GM23338 (cell line): Measurements from ENCODE around the gene ZSCAN5C.

ENCODE experiments used
- CREB1 ChIP-seq: fragments of 250-450 bp; sonication (Bioruptor Pico); IDR thresholded peaks from 2 replicates; pipeline ENCODE4 v1.5.0; 2020; ENCODE audit warnings: low read depth, mild to moderate bottlenecking, moderate library complexity
- CTCF ChIP-seq, 2 experiments: fragments of 200-600 bp in 1 of 2; sonication (generic) in 1 of 2; conservative IDR thresholded peaks; 2 replicates each; pipeline versions ENCODE4 v1.5.1 to v1.6.1; 2016 to 2017; ENCODE audit warnings: antibody characterized with exemption in 2 of 2, low read depth in 2 of 2, mild to moderate bottlenecking in 2 of 2, moderate library complexity in 1 of 2
- ETS1 ChIP-seq: IDR thresholded peaks from 2 replicates; pipeline ENCODE4 v1.6.1; 2016; ENCODE audit warnings: antibody characterized with exemption
- EZH2 ChIP-seq: fragments of 200-600 bp; sonication (generic); IDR thresholded peaks from one replicate; pipeline ENCODE4 v1.8.0; 2017; ENCODE audit warnings: antibody characterized with exemption, mild to moderate bottlenecking, low read depth; ENCODE audit not compliant: unreplicated experiment
- EZH2phosphoT487 ChIP-seq: fragments of 200-600 bp; sonication (generic); IDR thresholded peaks from one replicate; pipeline ENCODE4 v1.8.1; 2018; ENCODE audit warnings: antibody characterized with exemption; ENCODE audit not compliant: unreplicated experiment
- JUNB ChIP-seq: IDR thresholded peaks from one replicate; pipeline ENCODE4 v1.6.1; 2016; ENCODE audit warnings: antibody characterized with exemption; ENCODE audit not compliant: unreplicated experiment
- NANOG ChIP-seq: IDR thresholded peaks from 2 replicates; pipeline ENCODE4 v1.6.1; 2016; ENCODE audit warnings: antibody characterized with exemption, borderline replicate concordance
- POLR2AphosphoS5 ChIP-seq: IDR thresholded peaks from 2 replicates; pipeline ENCODE4 v1.6.1; 2016; ENCODE audit warnings: antibody characterized with exemption, low read depth
- STAT1 ChIP-seq: IDR thresholded peaks from one replicate; pipeline ENCODE4 v1.6.1; 2016; ENCODE audit warnings: antibody characterized with exemption; ENCODE audit not compliant: unreplicated experiment
- ZNF114 ChIP-seq: fragments of 250-450 bp; sonication (Bioruptor Pico); IDR thresholded peaks from 2 replicates; pipeline ENCODE4 v1.5.0; 2020; ENCODE audit warnings: mild to moderate bottlenecking, moderate library complexity
- ZNF331 ChIP-seq: fragments of 250-450 bp; sonication (Bioruptor Pico); IDR thresholded peaks from 2 replicates; pipeline ENCODE4 v1.5.0; 2020; ENCODE audit warnings: low read depth, mild to moderate bottlenecking, moderate library complexity
- TF ChIP-seq, protein P1 (sequence below): IDR thresholded peaks from one replicate; pipeline ENCODE4 v1.6.1; 2018; ENCODE audit warnings: antibody characterized with exemption; ENCODE audit not compliant: unreplicated experiment
- TF ChIP-seq, protein P2 (sequence below): fragments of 250-450 bp; sonication (Bioruptor Pico); IDR thresholded peaks from 2 replicates; pipeline ENCODE4 v1.5.0; 2020; ENCODE audit warnings: mild to moderate bottlenecking, moderate library complexity

- TF ChIP-seq CREB1 (no peak), EZH2phosphoT487 (no peak), POLR2AphosphoS5 (no peak), CTCF (conservative IDR thresholded peaks at IDR 0.05; ENCODE audit: low read depth in 2 of 2) (no peak), JUNB (no peak), EZH2 (no peak), ETS1 (no peak), NANOG (no peak), ZNF331 (CRISPR knock-in tag) (no peak), ZNF114 (CRISPR knock-in tag) (no peak), STAT1 (no peak)
- TF ChIP-seq, protein P1, sequence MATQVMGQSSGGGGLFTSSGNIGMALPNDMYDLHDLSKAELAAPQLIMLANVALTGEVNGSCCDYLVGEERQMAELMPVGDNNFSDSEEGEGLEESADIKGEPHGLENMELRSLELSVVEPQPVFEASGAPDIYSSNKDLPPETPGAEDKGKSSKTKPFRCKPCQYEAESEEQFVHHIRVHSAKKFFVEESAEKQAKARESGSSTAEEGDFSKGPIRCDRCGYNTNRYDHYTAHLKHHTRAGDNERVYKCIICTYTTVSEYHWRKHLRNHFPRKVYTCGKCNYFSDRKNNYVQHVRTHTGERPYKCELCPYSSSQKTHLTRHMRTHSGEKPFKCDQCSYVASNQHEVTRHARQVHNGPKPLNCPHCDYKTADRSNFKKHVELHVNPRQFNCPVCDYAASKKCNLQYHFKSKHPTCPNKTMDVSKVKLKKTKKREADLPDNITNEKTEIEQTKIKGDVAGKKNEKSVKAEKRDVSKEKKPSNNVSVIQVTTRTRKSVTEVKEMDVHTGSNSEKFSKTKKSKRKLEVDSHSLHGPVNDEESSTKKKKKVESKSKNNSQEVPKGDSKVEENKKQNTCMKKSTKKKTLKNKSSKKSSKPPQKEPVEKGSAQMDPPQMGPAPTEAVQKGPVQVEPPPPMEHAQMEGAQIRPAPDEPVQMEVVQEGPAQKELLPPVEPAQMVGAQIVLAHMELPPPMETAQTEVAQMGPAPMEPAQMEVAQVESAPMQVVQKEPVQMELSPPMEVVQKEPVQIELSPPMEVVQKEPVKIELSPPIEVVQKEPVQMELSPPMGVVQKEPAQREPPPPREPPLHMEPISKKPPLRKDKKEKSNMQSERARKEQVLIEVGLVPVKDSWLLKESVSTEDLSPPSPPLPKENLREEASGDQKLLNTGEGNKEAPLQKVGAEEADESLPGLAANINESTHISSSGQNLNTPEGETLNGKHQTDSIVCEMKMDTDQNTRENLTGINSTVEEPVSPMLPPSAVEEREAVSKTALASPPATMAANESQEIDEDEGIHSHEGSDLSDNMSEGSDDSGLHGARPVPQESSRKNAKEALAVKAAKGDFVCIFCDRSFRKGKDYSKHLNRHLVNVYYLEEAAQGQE, result no peak
- TF ChIP-seq, protein P2, sequence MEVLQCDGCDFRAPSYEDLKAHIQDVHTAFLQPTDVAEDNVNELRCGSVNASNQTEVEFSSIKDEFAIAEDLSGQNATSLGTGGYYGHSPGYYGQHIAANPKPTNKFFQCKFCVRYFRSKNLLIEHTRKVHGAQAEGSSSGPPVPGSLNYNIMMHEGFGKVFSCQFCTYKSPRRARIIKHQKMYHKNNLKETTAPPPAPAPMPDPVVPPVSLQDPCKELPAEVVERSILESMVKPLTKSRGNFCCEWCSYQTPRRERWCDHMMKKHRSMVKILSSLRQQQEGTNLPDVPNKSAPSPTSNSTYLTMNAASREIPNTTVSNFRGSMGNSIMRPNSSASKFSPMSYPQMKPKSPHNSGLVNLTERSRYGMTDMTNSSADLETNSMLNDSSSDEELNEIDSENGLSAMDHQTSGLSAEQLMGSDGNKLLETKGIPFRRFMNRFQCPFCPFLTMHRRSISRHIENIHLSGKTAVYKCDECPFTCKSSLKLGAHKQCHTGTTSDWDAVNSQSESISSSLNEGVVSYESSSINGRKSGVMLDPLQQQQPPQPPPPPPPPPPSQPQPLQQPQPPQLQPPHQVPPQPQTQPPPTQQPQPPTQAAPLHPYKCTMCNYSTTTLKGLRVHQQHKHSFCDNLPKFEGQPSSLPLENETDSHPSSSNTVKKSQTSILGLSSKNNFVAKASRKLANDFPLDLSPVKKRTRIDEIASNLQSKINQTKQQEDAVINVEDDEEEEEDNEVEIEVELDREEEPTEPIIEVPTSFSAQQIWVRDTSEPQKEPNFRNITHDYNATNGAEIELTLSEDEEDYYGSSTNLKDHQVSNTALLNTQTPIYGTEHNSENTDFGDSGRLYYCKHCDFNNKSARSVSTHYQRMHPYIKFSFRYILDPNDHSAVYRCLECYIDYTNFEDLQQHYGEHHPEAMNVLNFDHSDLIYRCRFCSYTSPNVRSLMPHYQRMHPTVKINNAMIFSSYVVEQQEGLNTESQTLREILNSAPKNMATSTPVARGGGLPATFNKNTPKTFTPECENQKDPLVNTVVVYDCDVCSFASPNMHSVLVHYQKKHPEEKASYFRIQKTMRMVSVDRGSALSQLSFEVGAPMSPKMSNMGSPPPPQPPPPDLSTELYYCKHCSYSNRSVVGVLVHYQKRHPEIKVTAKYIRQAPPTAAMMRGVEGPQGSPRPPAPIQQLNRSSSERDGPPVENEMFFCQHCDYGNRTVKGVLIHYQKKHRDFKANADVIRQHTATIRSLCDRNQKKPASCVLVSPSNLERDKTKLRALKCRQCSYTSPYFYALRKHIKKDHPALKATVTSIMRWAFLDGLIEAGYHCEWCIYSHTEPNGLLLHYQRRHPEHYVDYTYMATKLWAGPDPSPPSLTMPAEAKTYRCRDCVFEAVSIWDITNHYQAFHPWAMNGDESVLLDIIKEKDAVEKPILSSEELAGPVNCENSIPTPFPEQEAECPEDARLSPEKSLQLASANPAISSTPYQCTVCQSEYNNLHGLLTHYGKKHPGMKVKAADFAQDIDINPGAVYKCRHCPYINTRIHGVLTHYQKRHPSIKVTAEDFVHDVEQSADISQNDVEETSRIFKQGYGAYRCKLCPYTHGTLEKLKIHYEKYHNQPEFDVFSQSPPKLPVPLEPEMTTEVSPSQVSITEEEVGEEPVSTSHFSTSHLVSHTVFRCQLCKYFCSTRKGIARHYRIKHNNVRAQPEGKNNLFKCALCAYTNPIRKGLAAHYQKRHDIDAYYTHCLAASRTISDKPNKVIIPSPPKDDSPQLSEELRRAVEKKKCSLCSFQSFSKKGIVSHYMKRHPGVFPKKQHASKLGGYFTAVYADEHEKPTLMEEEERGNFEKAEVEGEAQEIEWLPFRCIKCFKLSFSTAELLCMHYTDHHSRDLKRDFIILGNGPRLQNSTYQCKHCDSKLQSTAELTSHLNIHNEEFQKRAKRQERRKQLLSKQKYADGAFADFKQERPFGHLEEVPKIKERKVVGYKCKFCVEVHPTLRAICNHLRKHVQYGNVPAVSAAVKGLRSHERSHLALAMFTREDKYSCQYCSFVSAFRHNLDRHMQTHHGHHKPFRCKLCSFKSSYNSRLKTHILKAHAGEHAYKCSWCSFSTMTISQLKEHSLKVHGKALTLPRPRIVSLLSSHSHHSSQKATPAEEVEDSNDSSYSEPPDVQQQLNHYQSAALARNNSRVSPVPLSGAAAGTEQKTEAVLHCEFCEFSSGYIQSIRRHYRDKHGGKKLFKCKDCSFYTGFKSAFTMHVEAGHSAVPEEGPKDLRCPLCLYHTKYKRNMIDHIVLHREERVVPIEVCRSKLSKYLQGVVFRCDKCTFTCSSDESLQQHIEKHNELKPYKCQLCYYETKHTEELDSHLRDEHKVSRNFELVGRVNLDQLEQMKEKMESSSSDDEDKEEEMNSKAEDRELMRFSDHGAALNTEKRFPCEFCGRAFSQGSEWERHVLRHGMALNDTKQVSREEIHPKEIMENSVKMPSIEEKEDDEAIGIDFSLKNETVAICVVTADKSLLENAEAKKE (CRISPR knock-in tag), result no peak
Measured at GRCh38 chr19:56162258-56162657, 39.8 kb upstream of the ZSCAN5C start.
